Pancreas (tissue), 10 donors: ENCODE data around the gene ATP13A3. TPM values are rescaled to one million over a fixed set of nuclear protein-coding genes. Genes with fewer than 3 reads are reported as not detected.

Source experiments
- ATAC-seq, 4 donors: fragments of 200-7000 bp; cut with Tn5 transposase; one replicate each; pipeline versions ENCODE4 v1.8.0 to v1.9.1; 2020; ENCODE audit warnings: mild to moderate bottlenecking in 4 of 4, moderate library complexity in 4 of 4
- DNase-seq, 6 donors: peaks; one replicate each; pipeline ENCODE4 v3.0.0-alpha.2; 2020
- FAIRE-seq: peaks from 2 replicates; lab custom pipeline; 2012; peaks lifted over from hg19 to GRCh38; lab: Jason Lieb, UNC
- H3K27ac ChIP-seq, 4 donors: fragments of 200-600 bp; sonication (generic); 1 replicate in 3 of 4; 2 replicates in 1 of 4; pipeline versions ENCODE4 v1.5.0 to v1.8.0; 2020
- H3K27me3 ChIP-seq, 4 donors: fragments of 200-600 bp; one replicate each; pipeline ENCODE4 v1.8.0; 2021
- H3K36me3 ChIP-seq, 3 donors: fragments of 200-600 bp; sonication (generic) in 1 of 3; one replicate each; pipeline versions ENCODE4 v1.5.0 to v1.8.0; 2020 to 2021
- H3K4me1 ChIP-seq, 3 donors: fragments of 200-600 bp; one replicate each; pipeline ENCODE4 v1.8.0; 2021
- H3K4me3 ChIP-seq, 4 donors: fragments of 200-600 bp; sonication (generic) in 2 of 4; one replicate each; pipeline versions ENCODE4 v1.5.0 to v1.8.0; 2020 to 2021
- H3K9me3 ChIP-seq, 4 donors: fragments of 200-600 bp; one replicate each; pipeline ENCODE4 v1.8.0; 2021
- CTCF ChIP-seq, 4 donors: fragments of 200-600 bp; sonication (generic) in 3 of 4; IDR thresholded peaks; one replicate each; pipeline versions ENCODE4 v1.5.0 to v1.8.0; 2021; ENCODE audit warnings: antibody characterized with exemption in 4 of 4
- WGBS, 2 donors: extraction: QIAGEN DNeasy Blood & Tissue Kit; methylation state at CpG; one replicate each; pipeline ENCODE4 v1.1.7; 2013; 5-methylcytosine and 5-hydroxymethylcytosine counted together
- intact Hi-C, 3 donors: fragments of 100-400 bp; cut with DNase I; formaldehyde crosslinking; loops; one replicate each; pipeline versions ENCODE4 v1.11.1 to v1.14.2; 2022
- polyA plus RNA-seq, 2 donors: library from polyadenylated mRNA; stranded (reverse); fragments of 200-250 nt; gene quantifications; one replicate each; pipeline ENCODE4 v1.2.3, GENCODE V29; 2013
- total RNA-seq, 6 donors: library from RNA; stranded (reverse); fragmentation: NEBNext Ultra II Directional in 4 of 6; extraction: Animal tissue kit (Norgen Biotek cat#: 25700) in 4 of 6; gene quantifications; one replicate each; pipeline versions ENCODE4 v1.2.1 to v1.2.4, GENCODE V29; 2021 to 2023
- donor health status: healthy with polysubstance abuse.
- donor health status: DM: no; HTN: no; CAD: no; lungs with moderate emphysema.
- donor health status: DM: no; HTN: no; CAD: no.
- donor health status: control.
- donor health status: control.
- donor health status: Bipolar disorder and iron deficiency.
- donor health status: DM: yes; HTN: yes; CAD: no.
- donor health status: DM: no; HTN: no; CAD: no.
- donor health status: DM: no; HTN: no; CAD: no.
- donor health status: DM: yes; HTN: yes; CAD: no.

ATP13A3 gene
- total and polyA plus RNA-seq, 8 donors = 9.3 to 66.6 (median 24.7) TPM

GRCh38 chr3:194396539-194396858 is 90.3 kb downstream of the ATP13A3 start:
- no peak for DNase-seq
- H3K27ac ChIP-seq = no peak overlapping the region
- intact Hi-C loops = loop anchor here in 1 of 3 donors (5.0 kb wide), 1 partner anchor 59 kb away; no protein-coding TSS in a partner anchor

GRCh38 chr3:194395778-194396538 is 90.8 kb downstream of the ATP13A3 start:
- ATAC-seq = peak in 2 of 4 donors; percentile 50 to 52
- Histone ChIP-seq H3K4me1 (peaks cover 0 to 8% (median 0%) of the 10 kb centered on the region in 3 donors), H3K27me3 (peaks cover 0 to 6% (median 0%) of the 10 kb centered on the region in 4 donors), H3K36me3 (no peaks in the 10 kb centered on the region), H3K4me3 (no peak overlapping the region), H3K27ac (no peak overlapping the region), H3K9me3 (no peaks in the 10 kb centered on the region)
- no peak for DNase-seq
- intact Hi-C loops = loop anchor here in 1 of 3 donors (5.0 kb wide), 1 partner anchor 59 kb away; no protein-coding TSS in a partner anchor
- no peak for FAIRE-seq
- 65 to 70% methylated on average over 26 of the region's 26 CpGs for whole genome bisulfite sequencing, 2 donors
- no peak for TF ChIP-seq CTCF (IDR thresholded peaks at IDR 0.05)

More at GRCh38 chr3:194396539-194396858, 90.3 kb downstream of the ATP13A3 start:
- Histone ChIP-seq H3K36me3 (no peaks in the 10 kb centered on the region), H3K27me3 (peaks cover 0 to 6% (median 0%) of the 10 kb centered on the region in 4 donors), H3K4me1 (peaks cover 0 to 8% (median 0%) of the 10 kb centered on the region in 3 donors), H3K9me3 (no peaks in the 10 kb centered on the region), H3K4me3 (peak overlapping the region in 1 of 4 donors; percentile 27)
- no peak for TF ChIP-seq CTCF (IDR thresholded peaks at IDR 0.05)
- WGBS, 2 donors = 39 to 44% methylated on average over 13 of the region's 13 CpGs
- no peak for FAIRE-seq
- ATAC-seq = no peak

- Histone ChIP-seq H3K27me3 (peaks cover 0 to 6% (median 0%) of the 10 kb centered on the region in 4 donors), H3K9me3 (no peaks in the 10 kb centered on the region), H3K36me3 (no peaks in the 10 kb centered on the region), H3K4me1 (peaks cover 0 to 8% (median 0%) of the 10 kb centered on the region in 3 donors), H3K27ac (no peak overlapping the region), H3K4me3 (no peak overlapping the region)
- no peak for ATAC-seq
- TF ChIP-seq CTCF (IDR thresholded peaks at IDR 0.05) = no peak
- no peak for FAIRE-seq
- intact Hi-C loops = loop anchor here in 1 of 3 donors (5.0 kb wide), 1 partner anchor 58 kb away; no protein-coding TSS in a partner anchor
- 68 to 78% methylated on average over 5 of the region's 5 CpGs for WGBS, 2 donors
- DNase-seq = no peak
Measured at GRCh38 chr3:194395212-194395611, 91.6 kb downstream of the ATP13A3 start.

- H3K27ac ChIP-seq = no peak overlapping the region
Measured at GRCh38 chr3:194392576-194392975, 94.2 kb downstream of the ATP13A3 start.

More at GRCh38 chr3:194392576-194392975, 94.2 kb downstream of the ATP13A3 start:
- FAIRE-seq (no peak), ATAC-seq (no peak), DNase-seq (no peak)
- WGBS, 2 donors = 89 to 93% methylated on average over 7 of the region's 7 CpGs
- no peak overlapping the region for H3K4me3 ChIP-seq
- no peak for TF ChIP-seq CTCF (IDR thresholded peaks at IDR 0.05)
- no peaks in the 10 kb centered on the region for H3K36me3 ChIP-seq
- peaks cover 0 to 4% (median 0%) of the 10 kb centered on the region in 3 donors for H3K4me1 ChIP-seq
- peaks cover 0 to 6% (median 0%) of the 10 kb centered on the region in 4 donors for H3K27me3 ChIP-seq
- intact Hi-C loops = no loop called here
- H3K9me3 ChIP-seq = no peaks in the 10 kb centered on the region
